Pons (tissue), 1 donor: ENCODE data around the gene ARSB.

Experiments used
- DNase-seq: peaks from one replicate; pipeline ENCODE4 v3.0.0-alpha.2; 2016; ENCODE audit warnings: low spot score

ARSB gene

DNA sequence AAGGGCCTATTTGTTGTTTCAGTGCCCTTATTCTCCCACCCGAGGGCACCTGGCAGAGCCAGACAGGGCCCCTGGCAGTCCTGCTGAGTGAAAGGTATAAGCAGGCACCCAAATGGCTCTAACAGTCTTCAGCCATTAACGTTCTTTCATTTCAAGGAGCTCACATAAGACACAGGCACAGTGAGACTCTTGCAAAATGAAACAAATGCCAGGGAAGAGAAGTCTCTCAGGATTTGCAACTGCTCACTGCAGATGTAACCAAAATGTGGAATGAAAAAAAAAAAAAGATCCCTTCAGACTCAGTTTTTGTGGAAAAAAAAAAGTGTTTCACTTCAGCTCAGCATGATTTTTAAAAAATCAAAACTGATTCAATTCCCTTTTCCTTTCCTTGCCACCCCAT is 181.2 kb downstream of the ARSB start:
- DNase-seq = no peak

DNA sequence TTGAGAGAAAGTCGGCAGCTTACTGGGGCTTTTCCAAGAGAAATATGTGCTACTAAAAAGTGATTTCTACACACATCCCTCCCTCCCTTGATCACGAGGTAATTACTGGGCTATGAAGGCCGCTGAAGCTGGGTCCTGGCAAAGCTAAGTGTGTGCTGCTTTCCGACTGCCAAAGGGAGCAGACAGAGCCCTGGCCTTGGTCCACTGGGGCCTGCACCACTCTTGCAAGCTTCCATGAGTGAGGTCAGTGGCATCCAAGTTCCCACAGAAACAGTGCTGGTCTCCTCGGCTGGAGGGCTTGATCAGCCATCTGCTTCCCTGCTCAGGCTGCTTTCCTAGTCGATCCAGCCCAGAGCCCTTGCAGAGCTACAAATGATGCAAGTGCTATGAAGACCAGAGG is 181.8 kb downstream of the ARSB start:
- DNase-seq = peak; percentile 17

DNA sequence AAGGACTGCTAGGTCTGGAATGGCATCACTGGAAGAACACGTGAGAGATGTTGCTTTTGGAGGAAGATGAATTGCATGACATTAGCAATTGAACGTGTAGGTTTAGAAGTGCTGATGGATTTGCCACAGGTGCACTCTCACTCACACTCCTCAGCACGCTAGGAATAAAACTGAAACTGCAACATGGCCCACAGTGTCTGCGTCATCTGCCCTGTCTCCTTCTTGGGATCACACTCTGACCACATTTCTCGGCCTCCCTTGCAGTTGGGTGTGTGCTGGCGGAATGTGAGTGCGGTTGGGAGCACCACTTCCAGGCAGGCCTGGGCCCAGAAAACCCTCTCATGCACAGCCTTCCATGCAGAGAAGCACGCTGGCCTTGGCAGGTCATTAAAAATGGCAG is 183.7 kb downstream of the ARSB start:
- DNase-seq = no peak

DNA sequence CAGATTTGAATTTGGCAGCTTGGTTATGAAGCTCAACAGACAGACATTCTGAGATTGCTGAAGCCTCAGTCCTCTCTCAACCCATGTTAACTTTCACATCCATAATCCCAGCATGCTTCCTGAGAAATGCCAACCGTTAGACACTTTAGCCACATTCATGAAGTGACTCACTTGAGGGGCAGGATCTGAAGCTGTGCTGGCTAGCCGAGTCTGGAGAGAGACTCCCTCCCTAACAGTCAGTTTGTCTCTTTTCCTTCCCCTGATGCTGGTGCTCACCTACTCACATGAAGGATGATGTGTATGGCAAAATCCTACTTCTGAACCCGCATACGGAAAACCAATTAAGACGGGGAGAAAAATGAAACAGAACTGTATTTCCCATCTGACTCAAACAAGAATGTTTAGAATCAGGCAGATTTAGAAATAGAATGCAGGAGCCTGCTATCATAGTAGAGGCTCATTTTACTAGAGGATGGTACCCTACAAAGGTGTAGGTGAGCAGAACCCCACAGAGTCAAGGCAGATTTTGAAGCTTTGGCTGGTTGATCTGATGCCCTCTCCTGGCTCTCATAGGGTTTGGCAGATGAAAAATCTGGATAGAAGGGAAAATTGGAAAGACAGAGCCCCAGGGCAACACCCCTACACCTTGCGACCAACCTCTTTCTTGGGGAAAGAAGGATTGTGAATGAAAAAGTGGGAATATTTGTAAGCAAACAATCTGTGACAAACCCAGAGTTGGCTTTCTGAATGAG is 185.7 kb downstream of the ARSB start:
- no peak for DNase-seq

DNA sequence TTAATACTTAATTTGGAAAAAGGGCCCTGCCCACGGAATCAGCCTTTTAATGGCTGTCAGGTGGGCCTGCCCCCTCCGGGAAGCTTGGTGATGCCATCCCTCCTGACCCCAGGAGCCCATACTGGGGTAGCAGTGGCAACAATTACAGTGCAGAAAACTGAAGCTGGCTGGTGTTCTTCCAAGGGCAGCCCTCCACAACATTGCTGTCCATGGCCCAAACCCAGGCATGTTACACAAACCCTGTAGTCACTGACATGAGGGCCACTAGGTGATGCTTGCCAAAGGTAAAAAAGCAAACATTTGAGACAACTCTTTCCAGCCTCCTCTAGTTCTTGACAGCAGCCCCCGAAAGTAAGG is 186.5 kb downstream of the ARSB start:
- DNase-seq = no peak

DNA sequence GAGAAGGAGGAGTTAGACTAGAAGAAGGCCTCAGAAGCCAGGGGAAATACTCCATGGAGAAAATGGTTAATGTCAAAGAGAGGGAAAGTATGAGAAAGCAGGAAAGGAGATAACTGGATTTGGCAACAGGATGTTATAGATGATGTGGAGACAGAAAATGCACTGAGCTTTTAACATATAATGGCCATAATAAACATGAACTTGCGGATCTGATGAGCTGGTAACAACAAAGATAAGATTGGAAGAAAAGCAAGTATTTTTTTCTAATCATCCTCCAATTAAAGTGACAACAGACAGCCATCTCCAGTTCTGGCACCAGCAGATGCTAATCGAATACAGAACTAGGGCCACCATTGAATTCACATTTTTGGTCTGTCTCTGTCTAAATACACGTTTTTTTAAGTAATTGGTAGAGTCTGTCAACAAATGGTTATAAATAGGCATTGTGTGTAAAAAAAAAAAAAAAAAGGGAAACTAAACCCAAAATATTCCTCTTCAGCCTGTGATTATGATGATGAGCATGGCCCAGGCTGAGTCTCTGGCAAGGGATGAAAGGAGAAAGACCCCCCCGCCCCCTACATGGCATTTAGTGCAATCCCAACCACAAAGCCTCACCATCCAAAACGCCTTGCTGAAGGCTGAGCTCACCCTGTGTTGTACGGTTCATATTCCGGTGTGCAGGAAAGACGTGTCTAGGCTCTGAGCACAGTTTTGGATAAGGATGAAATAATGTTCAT is 187.0 kb downstream of the ARSB start:
- no peak for DNase-seq

DNA sequence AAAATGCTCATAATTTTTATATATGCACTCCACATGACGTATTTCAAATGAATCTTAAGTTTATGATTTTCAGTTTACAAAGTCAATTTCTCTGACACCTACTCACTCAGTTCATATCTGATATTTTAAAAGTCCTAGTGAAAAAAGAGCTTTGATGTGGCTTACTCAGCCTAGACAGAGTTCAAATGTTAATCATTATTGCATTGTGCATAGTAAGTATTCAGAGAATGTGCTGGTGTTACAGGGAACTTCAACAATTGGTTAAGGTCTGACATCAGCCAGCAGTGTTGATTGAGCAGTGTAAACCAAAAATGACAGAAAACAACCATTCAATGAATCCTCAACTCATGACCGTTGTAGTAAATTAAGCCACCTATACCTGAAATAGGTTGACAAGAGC is 189.4 kb downstream of the ARSB start:
- no peak for DNase-seq

DNA sequence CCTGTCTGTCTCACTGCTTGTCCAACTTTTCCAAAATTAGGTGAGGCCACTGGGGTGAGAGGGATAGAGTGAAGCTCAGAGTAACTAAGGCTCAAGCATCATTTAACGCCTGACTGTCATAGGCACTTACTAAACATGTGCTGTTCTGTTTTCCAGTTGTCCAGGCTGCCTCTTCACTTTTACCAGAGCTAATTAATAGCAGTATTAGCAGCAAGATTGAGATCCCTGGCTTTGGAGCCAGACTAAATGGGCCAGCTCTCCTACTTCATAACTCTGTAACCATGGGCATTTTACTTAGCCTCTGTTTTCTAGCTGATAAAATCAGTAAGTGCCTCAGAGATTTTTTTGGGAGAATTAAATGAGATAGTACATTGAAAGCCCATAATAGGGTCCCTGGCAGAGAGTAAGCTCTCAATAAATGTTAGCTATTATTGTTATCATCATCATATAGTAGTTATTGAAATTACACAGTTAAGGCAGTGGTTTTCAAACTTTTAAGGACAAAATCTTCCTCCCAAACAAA is 190.4 kb downstream of the ARSB start:
- no peak for DNase-seq

DNA sequence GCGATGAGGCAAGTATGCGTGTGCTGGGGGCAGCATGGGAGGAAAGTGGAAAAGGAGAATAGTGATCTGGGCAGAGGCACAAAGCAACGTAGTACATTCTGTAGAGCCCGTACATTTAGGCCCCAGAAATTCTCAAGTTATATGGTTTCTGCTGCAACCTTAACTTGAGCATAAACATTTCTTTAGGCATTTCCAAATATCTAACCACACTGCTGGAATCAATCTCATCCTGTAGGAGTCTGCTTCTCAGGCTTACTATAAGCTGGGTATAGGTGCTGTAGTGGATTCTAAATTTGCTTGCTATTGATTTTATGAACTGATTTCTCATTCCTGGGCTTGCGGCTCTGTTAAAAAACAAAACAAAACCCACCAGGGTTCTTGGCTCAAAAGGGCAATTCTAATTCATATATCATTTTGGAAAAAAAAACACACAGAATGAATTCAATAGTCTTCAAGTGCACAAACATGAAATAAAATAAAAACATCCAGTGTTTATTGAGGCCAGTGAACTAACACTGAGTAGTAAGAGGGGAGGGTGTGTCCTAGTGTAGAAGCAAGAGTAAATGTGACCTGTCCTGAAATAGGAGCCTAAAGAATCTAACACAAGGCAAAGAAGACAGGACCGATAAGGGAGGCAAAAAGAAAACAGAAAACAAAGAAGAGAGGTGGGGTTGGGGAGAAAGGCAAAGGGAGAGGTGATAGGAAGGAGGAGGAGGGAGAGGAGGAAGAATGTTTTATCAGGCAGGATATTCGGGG is 191.0 kb downstream of the ARSB start:
- no peak for DNase-seq

DNA sequence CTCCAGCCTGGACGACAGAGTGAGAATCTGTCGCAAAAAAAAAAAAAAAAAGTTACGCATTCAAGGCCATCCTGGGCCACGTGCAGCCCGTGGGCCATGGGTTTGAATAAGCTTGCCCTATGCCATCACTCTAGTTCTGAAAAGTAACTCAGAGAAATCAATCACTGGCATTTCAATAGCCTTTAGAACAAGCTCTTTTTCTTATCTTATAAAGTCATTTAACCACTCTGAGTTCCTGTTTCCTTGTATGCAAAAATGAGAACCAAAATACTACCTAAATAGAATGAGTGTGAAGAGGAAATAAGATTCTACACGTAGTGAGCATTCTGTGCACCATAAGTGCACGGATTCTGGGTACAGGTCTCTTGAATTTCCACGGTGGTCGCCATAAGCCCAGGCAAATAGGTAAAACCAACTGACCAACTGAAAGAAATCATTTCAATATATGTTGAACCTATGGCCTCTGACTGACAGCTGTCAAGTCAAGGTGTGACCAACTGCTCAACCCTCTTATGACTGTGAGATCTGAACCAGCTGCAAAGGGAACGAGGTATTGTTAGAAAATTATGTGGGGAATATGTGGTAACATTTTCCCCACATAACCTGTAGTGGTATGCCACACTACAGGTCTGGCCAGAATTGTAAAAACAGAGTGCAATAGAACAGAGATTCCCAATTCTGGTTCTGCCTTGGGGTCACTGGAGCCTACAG is 192.6 kb downstream of the ARSB start:
- no peak for DNase-seq

DNA sequence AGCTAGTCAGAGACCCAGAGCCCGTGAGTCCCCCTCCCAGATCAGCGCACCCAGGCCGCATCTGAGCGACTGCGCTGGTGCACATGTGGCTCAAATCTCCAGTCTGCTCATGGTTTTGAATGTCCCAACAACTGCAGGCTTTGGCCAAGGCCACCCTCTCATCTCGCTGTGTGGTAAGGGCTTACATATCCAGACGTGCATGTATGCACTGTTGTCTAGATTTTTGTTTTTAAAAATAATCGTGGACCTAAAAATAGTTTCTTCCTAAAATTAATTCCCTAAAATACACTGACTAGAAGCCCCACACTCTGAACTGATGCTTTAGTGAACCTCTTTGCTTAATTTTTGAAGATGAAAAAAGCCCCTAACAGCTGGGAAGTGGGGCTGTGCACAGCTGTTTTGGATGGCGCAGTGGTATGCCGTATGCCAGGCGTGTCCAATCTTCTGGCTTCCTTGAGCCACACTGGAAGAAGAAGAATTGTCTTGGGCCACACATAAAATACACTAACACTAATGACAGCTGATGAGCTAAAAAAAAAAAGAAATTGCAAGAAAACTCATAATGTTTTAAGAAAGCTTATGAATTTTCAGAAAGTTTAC is 193.5 kb downstream of the ARSB start:
- DNase-seq = no peak

DNA sequence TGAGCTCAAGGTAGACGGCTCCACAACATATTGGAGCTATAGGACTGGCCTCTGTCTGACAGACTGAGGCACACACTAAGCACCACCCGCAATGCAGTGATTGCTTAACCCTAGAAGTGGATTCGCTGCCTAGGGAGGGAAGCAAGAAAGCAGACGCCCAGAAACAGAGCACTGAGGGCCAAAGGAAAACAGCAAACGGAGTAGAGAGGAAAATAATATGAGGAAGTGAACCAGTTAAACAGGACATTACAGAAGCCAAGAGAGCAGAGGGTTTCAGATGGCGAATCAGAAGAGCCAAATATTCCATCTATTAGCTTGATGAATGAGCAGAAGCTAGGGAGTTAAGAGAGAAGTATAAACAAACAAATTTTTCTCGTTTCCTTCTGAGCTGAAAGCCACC is 197.3 kb downstream of the ARSB start:
- DNase-seq = peak; percentile 36

DNA sequence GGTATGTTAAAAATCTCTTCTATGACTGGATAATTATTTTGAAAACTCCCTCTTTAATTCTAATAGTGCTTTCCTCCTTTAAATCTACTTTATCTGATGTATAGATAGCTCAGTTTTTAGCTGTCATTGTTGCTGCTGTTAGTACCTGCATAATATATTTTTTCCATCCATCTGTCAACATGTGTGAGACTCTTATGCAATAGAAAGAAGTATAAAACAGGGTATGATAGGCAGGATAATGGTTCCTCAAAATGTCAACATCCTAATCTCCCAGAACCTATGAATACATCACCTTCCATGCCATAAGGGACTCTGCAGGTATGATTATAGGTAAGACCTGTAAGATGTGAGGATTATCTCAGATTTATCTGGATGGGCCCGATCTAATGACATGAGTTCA is 199.7 kb downstream of the ARSB start:
- DNase-seq = no peak

DNA sequence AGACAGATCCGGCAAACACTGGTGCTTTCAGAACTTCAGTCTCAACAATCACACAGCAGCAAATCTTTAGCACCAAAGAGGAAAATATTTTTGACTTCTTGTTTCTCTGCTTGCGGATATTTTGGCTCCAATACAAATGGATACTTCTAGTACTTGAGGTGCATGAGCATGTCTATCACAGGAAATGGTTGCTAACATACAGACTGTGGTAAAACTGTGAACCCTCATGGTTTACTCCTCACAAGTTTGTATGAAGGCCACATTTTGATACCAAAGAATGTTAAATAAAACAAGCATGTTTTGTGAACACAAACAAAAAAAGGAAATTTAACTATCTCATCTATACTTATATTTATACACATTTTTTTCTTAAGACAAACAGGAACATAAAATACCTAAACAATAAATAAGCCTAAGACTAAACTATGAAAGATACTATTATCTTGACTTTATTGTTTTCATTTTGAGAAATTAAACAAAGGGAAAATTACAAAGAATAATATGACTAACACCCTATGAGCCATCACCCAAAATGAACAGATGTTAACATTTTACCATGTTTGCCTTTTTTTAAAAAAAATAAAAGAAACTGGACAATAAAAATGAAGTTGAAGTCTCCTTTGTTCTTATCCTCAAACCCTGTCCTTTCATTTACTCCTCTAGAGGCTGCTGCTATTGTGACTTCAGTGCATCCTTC is 201.5 kb downstream of the ARSB start:
- DNase-seq = no peak

DNA sequence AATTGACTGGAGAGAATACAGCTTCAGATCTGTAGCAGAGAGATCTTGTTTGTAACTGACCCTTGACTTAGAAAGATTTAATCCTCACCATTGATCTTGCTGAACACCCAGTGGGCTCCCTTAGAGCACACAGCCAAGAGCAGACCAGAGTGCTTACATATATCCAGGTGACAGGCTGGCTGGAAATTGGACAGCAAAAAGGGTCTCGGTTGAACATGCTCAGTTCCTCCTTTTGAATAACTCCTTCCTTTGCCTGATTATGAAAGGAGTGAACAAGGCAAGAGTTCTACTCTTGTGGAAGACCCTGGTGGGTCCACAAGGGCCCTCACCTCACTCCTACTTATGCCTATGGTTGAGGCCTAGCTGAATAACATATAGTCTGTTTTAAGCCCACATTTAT is 202.4 kb downstream of the ARSB start:
- no peak for DNase-seq

DNA sequence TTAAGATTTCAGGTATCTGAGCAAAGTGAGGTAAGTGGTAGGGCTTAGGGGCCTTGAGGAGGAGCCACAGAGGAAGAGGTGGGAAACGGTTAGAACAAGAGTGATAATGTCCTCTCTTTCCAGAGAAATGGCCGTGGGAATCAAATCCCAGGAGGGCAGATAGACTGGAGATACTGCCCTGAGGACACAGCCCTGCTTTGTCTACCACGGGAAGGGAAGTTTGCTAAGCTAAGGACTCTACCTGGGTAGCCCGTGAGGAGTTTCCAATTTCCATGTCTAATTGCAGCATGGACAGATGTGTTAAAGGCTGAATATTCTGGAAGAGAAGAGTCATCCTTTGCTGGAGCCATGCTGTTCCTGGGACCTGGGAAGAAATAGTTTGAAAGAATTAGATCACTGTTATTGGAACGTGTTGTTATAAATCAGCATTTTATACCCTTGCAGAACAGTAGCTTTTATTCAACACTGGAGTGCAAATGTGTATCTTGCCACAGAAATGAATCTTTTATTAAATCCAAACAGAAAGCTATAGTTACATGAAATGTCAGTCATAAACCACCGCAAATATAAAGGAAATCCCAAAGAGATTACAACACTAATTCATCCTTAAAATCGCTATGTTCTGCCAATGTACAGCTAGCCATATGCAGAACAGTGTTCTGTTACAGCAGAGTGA is 203.4 kb downstream of the ARSB start:
- DNase-seq = no peak

DNA sequence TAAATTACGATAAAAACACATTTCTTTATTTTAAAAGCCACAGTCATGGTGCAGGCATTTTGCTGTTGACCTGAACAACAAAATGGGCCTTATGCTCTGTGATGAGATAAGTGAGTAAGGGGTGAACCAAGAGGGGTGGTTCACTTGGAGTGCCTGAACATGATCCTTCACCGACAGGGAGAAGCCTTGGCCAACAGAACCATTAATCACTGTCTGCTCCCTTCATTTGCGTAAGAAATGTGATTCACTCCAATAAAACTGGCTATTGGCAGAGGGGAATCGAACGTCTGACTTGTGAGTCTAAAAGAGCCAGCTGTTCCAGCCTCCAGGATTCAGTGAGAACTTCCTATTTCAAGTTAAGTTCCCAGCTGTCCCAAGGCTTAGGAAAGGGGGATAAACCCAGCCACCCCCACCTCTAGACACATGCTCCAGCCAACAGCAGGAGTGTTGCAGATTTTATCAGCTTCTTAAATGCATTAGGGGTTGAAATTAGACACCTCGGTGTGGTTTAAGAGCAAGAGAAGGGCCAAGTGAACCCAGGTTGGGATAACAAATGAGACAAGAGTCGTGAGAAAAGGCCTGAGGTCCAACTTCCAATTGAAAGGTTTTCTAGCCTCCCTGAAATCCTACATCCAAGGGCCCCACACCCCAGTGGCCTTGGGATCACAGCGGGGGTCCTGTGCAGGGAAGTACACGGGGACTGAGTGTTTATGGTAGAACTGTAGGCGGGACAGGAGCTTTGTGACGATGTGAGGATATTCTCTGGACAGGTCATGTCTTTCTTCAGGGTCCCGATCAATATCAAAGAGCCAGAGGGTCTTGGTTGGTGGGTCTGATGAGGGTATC is 205.1 kb downstream of the ARSB start:
- DNase-seq = no peak

DNA sequence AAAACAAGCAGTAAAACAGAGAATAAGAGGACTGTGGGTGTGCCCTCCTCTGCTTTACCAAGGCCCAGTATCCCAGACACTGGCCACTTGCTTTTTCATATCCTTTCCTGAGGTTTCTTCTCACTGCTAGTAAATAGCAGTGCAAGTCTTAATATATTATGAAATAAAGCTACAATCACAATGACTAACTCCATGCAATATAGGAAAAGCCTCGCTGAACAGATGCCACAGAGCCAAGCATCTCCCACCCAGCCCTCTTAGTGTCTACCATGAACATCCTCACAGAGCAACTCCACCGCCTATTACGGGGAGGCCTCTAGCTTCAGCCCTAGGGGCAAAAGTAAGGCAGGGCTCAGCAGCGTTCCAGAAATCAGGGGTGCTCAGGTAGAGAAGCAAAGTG is 205.8 kb downstream of the ARSB start:
- no peak for DNase-seq

DNA sequence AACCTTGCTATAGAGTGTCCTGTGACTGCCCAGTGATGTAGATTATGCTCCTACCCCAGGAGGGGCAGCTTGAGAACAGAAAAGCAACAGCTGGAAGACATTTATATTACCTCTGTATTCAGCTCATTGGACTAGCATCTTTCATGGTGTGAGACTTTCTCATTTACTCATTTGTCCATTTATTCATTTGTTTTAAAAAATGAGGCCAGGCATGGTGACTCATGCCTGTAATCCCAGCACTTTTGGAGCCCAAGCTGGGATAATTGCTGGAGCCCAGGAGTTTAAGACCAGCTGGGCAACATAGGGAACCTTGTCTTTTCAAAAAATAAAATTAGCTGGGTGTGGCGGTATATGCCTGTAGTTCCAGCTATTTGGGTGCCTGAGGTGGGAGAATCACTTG is 206.6 kb downstream of the ARSB start:
- no peak for DNase-seq

DNA sequence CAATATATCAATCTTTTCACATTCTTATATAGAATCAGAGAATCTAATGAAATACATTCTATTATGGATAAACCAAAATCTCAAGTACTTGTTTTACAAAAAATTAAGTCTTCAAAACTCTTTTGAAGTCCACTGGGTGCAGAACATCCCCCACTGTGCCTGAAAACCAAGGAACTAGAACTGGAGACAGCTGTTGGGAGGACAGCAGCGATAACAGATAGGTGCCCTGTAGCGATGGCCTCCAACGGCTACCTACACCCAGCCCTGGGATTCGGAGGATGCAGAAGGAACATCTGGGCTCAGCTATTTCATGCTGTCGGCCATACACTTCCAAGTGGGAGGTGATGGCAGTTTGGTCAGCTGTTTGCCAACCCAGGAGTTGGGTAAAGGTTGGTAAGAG is 207.2 kb downstream of the ARSB start:
- DNase-seq = no peak
